NCI-H146 treated with DMSO at 0.1 percent for 48 hours (cell line): ENCODE data around the gene MIA.
"Not testable (repeated sequence)": the region's sequence is repeated elsewhere in the genome, so short reads cannot be mapped to it uniquely, and the experiment has no call there.

Source experiments
- DNase-seq: peaks from one replicate; lab custom pipeline; 2025; ENCODE audit not compliant: unreplicated experiment; lab: John Stamatoyannopoulos, UW

Gene MIA

DNA sequence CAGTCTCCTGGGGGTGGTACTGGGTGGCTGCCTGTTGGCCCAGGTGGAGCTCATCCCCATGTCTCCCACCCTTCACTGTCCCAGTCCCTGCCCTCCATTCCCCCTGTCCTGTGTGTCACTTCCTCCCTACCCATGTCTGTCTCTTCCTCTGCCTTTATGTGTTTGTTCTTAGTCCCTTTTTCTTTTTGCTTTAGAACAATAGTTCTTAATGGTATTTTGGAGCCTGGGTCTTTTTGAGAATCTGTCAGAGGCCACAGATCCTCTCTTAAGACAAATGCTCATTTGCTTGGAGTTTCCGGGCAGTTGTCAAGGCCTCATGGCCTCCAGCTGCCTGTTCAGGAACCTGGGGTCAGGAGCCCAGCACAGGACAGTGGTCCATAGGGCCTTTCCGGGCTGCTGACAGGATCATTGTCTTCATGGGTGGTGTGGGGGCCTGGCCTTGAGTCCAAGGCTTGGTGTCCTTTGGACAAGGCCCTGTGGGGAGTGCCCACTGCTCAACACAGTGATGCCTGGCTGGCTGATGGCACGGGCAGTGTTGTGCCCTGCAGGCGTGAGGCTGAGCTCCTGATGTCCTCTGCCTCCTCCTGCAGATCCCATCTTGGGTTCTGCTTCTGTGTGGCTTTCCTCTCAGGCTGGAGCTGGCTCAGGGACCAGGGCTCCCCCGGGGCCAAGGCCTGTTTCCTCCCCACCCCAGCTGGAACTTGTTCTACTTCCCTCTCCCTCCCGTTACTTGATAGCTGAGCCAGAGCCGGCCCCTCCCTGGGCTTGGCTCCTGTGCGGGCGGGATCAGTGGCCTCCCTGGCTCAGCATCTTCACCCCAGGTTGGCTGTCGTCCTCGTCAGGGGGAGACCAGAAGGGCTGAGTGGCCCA lies 27.2 kb downstream of the MIA start:
- no peak for DNase-seq

DNA sequence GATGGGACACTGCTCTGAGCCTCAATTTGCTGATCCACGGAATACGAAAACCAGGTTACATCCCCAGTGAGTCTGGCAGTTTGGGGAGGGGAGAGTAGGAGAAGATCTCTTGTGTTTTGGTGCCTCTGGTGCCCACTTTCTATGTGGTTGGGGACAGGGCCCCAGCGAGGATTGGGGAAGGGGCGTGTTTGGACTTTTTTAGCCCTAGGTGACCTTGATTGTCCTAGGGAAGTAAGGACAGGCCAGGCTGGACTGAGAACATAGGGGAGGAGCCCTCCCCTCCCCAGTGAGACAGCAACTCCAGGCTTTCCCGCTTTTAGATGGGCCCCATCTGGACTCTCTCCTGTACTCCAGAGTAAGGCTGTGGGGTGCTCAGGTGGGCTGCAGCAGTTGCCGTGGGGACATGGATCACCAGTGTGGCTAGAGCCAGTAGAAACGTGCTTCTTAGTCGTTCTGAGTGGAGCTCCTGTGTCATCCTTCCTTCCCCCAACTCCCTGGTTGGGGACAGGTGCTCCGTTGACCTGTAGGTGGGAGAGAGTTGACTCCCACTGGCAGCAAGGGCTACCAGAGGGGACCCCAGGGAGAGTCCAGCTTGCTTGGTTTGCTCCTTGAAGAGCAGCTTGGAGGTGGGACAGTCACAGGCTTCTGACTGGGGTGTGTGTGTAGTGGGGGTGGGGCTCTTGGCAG lies 28.0 kb downstream of the MIA start:
- no peak for DNase-seq

DNA sequence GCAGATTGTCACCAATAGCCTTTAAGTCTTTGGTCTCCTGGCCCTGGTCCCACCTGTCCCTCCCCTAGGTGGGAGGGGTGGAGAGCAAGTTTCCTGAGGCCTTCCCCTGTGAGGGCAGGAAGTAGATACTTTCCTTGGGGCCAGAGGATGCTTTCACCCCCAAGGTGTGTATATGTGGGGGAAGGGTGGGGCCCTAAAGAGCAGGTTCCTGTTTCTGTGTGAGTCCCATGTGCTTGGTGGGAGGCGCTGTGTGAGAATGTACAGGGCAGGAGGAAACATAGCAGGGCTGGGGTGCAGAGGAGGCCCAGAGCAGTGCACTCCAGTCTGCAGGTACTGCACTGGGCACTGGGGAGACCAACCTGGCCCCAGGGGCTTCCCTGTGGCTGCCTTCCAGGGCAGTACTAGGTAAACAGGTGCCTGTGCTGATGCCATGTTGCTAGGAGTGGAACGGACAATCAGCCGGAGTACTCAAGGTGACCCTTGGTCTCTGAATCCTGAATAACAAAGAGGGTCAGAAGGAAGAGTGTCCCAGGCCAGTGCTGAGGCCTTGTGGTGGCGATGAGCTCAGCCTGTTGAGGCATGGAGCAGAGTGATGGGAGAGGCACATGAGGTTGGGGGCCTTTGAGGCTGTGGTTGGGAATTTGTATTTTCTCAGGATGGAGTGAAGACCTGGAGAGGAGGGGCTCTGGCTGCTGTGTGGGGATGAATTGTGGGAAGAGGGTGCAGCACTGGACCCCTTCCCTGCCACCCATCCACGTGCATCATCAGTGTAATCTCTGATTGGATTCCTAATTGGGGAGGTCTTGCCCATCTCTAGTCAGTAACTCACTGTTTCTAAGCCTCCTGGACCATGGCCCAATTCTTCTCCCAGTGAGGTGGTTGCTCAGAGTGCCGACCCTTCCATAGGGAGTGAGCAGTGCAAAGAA lies 28.8 kb downstream of the MIA start:
- DNase-seq = no peak

DNA sequence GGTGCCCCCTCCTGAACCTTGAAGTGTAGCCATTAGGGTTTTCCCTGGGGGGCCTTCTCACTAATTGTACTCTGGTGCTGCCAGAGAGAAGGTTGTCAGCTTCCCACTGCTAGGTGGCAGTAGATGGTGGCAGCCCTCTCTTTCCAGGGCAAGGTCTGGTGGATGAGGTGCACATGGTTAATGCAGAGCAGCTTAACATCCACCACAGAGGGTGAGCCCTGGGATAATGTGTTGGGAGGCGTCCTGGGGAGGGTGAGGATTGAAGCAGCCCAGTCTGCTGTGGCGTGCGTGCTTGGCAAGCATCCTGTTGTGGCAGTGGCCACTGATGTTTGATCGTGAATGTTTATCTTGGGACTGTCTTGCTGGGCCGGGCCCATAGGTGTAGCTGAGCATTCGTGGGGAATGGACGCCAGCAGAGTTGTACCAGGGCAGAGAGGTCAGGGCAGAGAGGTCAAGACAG lies 29.5 kb downstream of the MIA start:
- DNase-seq = no peak

DNA sequence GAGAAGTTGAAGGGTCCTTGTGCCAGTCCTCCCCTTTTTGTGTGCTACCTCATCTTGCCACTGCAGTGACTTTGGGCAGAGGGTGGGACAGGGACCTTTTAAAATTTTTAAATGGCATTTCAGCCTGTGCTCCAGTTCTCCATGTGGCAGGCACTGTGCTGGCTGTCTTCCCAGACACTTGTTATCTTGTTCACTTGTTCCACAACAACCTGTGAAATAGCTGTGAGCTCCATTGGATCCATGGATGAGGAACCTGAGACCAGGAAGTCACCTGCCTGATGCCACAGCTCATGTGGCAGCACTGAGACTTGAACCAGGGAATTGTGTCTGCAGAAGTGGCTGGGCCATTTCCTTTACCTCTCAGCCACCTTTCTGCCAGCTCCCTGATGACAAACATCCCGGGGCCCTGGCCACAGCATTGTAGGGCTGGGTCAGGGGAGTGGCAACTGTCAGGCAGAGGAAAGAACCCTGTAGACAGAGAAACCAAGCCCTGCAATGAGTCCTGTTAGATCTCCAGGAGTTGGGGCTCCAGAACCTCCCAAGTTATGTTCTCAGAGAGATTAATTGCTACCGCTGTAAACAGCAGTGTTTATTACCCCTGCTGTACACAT lies 30.0 kb downstream of the MIA start:
- no peak for DNase-seq

DNA sequence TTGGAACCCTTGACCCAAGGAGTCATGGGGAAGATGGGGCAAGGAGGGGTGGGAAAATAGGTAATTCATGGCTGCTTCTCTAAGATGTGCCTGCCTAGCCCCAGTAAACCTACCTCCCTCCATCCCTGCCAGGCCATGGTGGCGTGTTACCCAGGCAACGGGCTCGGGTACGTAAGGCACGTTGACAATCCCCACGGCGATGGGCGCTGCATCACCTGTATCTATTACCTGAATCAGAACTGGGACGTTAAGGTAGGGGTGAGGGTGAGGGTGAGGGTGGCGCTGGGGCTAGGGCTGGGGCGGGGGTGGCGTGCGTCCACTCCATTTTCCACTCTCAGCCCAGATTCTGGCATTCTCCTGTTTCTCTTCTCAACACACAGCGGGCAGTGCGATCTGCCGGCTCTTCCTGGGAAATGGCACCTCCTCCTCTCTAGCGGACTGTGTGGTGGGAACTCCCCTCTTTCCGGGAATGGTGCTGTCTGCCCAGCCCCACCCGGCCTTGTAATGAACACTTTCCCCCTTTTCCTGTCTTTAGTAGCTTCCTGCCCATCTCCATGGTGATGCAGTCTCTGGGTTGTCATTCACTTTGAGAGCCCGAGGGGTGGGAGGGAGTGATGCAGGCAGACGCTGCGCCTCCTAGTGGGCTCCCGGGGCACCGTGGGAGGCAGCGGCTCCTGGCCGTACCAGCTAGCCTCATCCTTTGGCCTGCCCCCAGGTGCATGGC lies 31.3 kb downstream of the MIA start:
- DNase-seq = no peak

DNA sequence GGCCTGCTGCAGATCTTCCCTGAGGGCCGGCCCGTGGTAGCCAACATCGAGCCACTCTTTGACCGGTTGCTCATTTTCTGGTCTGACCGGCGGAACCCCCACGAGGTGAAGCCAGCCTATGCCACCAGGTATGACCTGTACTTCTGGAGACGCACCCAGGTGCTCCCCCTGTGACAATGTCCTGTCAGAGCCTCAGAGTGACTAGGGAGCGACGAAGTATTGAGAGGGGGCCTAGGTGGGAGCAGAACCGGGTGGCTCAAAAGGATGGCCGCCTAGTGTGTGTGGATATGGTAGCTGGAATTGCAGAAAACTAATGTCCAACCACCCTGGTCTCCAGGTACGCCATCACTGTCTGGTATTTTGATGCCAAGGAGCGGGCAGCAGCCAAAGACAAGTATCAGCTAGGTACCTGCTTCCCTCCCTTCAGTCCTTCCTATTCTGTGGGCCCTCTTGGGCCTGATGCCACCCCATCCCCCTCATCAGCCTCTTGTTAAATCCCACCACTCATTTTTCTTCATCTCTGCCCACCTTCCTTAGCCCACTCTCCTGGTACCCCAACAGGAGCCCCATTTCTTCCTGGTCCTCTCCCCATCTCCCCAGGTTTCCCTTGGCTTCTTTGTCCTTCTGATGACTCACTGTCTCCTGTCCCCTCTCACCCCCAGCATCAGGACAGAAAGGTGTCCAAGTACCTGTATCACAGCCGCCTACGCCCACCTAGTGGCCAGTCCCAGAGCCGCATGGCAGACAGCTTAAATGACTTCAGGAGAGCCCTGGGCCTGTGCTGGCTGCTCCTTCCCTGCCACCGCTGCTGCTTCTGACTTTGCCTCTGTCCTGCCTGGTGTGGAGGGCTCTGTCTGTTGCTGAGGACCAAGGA lies 32.1 kb downstream of the MIA start:
- no peak for DNase-seq

DNA sequence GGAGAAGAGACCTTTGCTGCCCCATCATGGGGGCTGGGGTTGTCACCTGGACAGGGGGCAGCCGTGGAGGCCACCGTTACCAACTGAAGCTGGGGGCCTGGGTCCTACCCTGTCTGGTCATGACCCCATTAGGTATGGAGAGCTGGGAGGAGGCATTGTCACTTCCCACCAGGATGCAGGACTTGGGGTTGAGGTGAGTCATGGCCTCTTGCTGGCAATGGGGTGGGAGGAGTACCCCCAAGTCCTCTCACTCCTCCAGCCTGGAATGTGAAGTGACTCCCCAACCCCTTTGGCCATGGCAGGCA lies 32.7 kb downstream of the MIA start:
- no peak for DNase-seq

DNA sequence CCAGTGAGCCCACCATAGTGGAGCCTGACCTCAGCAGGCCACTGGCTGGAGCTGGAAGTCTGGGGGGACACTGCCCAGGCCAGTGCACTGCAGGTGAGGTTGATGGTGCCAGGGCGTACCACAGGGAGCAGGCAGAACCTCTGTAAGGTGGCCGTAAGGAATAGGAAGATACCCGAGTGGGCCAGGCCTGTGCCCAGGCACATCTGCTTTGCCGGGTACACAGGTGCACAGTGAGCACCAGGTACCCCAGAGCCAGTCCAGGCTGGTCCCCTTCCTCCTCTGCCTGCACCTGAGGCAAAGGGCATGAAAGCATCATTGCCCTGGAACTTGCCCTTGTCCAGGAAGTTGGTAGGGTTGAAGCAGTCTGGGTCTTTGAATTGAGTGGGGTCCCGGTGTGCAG lies 33.2 kb downstream of the MIA start:
- DNase-seq = no peak

DNA sequence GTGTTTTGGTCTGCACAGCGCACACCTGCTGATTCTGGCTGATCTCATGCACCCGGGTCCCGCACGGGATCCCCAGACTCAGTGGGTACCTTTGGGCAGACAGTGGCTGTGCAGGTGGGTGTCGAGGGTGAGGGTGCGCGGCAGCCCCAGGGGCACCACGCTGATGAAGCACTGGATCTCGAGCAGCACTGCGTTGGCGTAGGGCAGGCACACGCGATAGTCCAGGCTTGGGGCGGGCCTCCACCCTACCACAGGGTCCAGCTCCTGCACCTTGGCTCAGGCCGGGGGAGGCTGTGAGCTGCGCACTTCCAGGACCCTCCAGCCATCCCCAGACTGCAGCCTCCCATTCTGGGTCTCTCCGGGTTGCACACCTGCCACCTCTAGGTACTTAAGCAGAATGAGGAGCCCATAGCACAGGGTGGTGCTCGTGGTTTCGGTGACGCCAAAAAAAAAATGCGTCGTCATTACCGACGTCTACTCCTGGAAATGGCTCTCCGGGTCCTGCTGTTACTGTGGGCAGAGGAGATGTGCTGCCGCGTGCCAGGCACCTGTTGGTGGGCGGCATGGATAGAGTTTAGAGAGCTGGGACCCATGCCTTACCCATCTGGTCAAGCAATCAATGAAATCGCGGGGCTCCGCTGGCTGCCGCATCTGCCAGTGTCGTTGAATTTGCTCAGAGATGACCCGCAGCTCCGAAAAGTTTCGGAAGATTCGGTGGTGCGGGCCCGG lies 34.2 kb downstream of the MIA start:
- no peak for DNase-seq

DNA sequence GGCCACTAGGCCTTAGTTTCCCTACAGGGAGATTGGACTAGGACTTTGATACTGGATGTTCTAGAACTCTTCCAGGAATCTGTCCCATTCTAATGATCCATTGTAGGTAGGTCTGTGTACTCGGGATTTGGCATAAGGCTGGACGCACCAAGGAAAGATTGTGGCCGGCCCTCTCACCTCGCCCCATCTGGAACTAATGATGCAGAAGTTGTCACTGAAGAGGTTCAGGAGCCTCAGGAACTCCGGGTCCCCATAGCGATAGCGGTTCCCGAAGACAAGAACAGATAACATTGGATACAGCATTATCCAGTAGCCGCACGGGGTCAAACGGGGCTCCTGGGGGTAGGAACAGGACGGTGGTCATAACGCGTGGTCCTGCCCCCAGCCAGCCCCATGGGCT lies 34.8 kb downstream of the MIA start:
- DNase-seq = no peak

DNA sequence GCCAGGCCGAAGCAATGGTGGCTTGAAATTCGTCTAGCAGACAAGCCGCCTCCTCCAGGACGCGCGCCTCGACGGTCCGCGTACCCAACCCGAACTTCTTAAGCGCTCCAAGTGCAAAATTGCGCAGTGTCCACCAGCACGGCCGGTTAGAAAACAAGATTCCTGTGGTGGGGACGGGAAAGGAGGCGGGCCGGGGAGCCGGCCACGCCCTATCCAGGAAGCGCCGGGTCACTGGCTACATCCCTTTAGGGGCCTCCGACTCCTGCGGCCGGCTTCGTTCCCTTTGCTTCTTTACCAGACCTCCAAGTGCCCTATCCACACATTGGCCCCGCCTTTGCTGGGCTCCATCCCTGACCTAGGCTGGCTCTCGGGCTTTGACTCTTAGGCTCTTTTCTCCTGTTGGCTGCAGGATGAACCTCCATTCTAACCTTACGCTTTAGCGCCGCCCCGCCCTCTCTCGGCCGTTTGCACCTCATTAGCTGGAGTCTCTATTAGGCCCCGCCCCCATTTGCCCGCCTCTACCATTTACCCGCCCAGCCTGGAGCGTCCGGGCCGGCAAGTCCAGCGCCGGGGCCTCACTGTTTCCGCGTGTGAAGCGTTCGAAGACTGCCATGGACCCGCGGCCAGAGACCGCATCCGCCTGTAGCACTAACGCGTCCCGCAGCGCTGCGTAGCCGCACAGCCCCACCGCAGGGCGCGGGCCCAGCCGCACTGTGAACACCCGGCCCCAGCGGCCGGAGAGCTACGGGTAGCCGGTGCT lies 35.5 kb downstream of the MIA start:
- peak; percentile 19 for DNase-seq

DNA sequence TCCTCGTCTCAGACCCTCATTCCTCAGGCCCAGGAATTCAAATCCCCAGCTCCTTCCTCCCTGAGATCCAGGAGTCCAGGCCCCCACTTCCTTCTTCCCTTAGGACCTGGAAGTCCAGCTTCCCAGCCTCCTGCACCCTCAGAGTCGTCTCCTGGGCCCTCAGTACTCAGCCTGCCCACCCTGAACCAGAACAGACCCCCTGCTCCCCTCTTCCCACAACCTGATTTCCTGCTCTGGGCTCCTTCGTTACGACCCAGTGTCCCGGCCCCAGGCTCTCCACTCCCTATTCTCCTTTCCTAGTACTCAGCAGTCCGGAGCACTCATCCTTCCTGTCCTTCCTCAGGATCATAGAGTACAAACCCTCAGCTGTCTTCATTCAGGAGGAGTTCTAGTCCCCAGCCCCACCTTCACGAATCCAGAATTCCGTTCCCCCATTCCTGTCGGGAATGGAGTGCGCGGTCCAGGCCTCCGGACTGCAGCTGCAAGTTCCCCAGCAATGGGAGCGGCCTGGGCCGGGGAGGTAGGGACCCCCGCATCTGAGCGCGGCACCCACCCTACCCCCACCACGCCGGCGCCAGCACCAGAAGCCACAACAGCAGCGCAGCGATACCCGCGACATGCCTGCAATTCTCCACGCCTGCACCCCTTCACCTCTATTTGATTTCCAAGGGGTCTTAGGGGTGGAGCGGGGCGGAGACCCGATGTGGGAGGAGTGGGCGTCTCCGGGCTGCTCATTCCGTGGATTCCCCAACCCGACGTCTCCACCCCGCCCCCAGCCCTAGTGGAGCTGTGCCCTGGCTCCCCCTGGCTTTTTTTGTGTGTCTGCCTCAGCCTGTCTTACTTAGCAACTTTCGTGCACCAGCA lies 36.4 kb downstream of the MIA start:
- no peak for DNase-seq

DNA sequence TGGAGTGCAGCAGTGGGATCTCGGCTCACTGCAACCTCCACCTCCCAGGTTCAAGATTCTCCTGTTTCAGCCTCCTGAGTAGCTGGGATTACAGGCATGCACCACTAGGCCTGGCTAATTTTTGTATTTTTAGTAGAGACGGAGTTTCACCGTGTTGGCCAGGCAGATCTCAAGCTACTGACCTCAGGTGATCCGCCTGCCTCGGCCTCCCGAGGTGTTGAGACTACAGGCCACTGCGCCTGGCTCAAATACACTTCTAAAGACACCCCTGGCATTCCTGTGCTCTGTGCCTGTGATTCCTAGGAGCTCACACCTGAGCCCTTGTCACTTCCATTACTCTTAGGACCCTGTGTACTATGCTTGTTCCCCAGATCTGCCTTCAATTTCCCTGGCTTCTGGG lies 37.2 kb downstream of the MIA start:
- DNase-seq = not testable (repeated sequence)

DNA sequence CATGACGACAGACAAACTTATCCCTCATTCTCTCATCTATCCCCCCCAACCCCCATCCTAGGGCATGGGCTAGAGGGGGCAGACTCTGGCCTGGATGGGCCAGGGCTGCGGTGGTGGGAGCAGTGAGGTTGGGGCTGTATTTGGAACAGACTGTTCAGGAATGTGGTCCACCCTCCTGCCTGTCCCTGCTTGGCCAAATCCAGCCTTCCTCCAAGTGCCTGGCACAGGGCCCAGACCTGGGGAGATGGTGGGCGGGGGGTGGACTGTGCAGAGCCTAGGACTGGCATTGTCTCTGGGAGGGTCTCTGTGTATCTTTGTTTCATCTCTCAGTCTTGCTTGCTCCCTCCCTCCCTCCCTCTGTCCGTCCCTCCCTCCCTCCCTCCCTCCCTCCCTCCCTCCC lies 37.9 kb downstream of the MIA start:
- DNase-seq = no peak

DNA sequence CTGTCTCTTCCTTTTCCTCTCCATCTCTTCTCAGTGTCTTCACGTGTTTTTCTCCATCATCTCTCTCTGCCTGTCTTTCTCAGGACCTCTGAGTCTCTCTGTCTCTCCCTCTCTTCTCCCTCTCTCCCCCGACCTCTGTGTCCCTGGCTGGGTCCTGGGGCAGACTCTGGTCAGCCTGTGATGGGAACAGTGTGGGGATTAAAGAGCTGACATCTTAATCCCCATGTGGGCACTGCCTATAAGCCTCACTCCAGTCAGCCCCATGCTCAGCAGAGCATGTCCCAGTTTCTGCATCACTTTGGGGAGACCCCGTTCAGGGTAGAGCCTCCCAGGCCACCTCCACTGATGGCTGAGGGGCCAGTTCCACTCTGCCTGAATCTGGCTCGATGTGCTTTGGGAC lies 39.9 kb downstream of the MIA start:
- no peak for DNase-seq
